ENCODE measurements around the gene LAMA5. TPM values are rescaled to one million over a fixed set of nuclear protein-coding genes. Genes with fewer than 3 reads are reported as not detected.

Gene LAMA5
- total RNA-seq, 1 experiment from 2014 or later = 1,050 TPM

DNA sequence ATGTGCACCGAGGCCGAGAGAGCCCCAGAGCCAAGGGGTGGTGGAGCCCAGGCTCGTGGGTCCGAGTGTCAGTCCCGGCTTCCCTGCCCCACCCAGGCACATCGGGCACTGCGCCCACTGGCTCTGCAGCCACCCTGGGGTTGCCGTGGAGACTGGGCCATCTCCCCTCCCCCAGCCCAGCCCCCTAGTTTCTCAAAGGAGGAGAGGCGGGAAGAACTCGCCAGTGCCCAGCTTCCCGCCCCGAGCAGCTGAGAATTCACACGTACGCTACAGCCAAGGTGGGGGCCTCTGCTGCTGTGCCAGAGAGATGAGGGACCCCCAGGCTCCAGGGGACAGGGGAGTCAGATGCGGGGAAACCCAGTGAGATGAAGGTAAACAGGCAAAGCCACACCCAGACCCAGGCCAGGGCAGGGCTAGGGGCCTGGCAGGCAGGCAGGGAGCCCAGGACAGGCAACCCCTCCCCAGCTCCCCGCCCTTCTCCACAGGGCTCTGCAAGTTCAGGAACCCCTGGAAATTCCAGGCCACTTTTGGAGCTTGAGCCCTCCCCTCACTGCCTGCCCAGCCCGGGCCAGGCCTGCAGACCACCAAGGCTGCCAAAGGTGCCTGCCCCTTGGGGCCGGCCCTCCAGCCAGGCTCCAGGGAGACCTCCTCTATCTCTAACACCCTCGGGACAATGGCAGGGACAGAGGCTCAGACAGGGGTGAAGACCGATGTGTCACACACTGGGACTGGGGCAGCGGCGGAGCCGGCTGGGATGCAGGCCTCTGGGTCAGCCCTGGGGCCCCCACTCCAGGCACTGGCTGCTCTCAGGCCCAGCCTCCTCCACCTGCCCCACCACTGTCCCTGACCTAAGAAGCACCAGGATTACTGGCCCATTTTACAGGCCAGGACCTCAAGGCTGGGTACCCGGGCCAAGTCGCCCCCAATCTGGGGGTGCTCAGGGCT is 6.0 kb downstream of the LAMA5 start:
- no peaks in the 10 kb centered on the region for H3K27me3 Mint-ChIP-seq (ENCODE audit: insufficient read depth, unreplicated experiment)
- BruUV-seq (replicated peaks) = no TSS peak
- H3K4me1 ChIP-seq = peaks cover 90% of the 10 kb centered on the region
- DNase-seq = peak in 1 of 2 experiments; percentile 72
- peak overlapping the region; percentile 70 for H3K4me3 Mint-ChIP-seq (ENCODE audit: unreplicated experiment)
- intact Hi-C loops (cut with micrococcal nuclease; ENCODE audit: unreplicated experiment) = no loop called here
- H3K9me3 Mint-ChIP-seq (ENCODE audit: unreplicated experiment) = no peaks in the 10 kb centered on the region
- peaks cover 29% of the 10 kb centered on the region for H3K36me3 ChIP-seq (ENCODE audit: control insufficient read depth, insufficient read depth, low read length)
- H3K4me3 ChIP-seq (ENCODE audit: low read depth, low read length) = no peak overlapping the region
- peaks cover 46% of the 10 kb centered on the region for H3K4me1 Mint-ChIP-seq (ENCODE audit: low read depth, unreplicated experiment)
- peaks cover 99% of the 10 kb centered on the region for H3K36me3 Mint-ChIP-seq (ENCODE audit: insufficient read depth, unreplicated experiment)
- TF ChIP-seq, protein P1, sequence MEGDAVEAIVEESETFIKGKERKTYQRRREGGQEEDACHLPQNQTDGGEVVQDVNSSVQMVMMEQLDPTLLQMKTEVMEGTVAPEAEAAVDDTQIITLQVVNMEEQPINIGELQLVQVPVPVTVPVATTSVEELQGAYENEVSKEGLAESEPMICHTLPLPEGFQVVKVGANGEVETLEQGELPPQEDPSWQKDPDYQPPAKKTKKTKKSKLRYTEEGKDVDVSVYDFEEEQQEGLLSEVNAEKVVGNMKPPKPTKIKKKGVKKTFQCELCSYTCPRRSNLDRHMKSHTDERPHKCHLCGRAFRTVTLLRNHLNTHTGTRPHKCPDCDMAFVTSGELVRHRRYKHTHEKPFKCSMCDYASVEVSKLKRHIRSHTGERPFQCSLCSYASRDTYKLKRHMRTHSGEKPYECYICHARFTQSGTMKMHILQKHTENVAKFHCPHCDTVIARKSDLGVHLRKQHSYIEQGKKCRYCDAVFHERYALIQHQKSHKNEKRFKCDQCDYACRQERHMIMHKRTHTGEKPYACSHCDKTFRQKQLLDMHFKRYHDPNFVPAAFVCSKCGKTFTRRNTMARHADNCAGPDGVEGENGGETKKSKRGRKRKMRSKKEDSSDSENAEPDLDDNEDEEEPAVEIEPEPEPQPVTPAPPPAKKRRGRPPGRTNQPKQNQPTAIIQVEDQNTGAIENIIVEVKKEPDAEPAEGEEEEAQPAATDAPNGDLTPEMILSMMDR (IDR thresholded peaks at IDR 0.05; ENCODE audit: insufficient read depth in 1 of 2, low read depth in 1 of 2, low read length in 1 of 2, severe bottlenecking in 1 of 2, unreplicated experiment in 1 of 2) = no peak
- ChIA-PET CTCF (interaction anchor here (0.7 to 10.9 kb wide), 6 partner anchors 11 to 59 kb away, joined by 3 to 188 read pairs (median 6); partner anchors contain the start of gene RPS21), POLR2A (interaction anchor here (0.5 to 1.6 kb wide), 8 partner anchors 10 to 59 kb away, joined by 3 to 10 read pairs (median 4); partner anchors contain the start of gene RPS21)
- no peaks in the 10 kb centered on the region for H3K27me3 ChIP-seq (replicated peaks; ENCODE audit: control insufficient read depth, insufficient read depth, low read length)
- H3K9me3 ChIP-seq = no peaks in the 10 kb centered on the region
- H3K27ac Mint-ChIP-seq (ENCODE audit: unreplicated experiment) = peak overlapping the region; percentile 94

DNA sequence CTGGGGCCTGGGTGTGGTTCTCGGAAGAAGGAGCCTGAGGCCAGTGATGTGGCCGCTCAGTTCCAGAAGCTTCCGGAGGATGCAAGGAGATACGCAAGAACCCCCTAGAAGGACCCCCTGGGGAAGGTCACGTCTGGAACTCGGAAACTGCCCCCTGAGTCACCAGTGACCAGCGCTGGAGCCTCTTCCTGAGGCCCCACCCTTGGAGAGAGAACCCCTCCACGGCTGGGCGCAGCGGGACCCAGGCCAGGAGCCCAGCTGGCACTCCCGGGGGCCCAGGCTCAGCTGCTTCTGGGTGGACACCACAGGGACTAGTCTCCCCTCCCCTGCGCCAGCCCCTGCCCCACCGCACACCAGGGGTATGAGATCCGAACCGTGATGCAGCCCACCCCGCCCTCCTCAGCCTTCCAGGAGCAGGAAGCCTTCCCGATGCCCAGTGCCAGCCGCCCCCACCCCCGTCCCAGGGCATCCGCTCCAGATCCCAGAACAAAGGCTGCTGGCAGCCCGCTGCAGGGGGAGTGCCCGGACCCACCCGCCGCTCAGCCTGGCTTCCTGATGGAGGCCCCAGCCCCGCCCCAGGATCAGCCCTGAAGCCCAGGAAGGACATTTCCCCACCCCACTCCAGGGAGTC is 7.5 kb downstream of the LAMA5 start:
- H3K4me3 Mint-ChIP-seq (ENCODE audit: unreplicated experiment) = peak overlapping the region; percentile 51
- peaks cover 43% of the 10 kb centered on the region for H3K4me1 Mint-ChIP-seq (ENCODE audit: low read depth, unreplicated experiment)
- H3K9me3 Mint-ChIP-seq (ENCODE audit: unreplicated experiment) = no peaks in the 10 kb centered on the region
- peaks cover 28% of the 10 kb centered on the region for H3K36me3 ChIP-seq (ENCODE audit: control insufficient read depth, insufficient read depth, low read length)
- H3K4me3 ChIP-seq (ENCODE audit: low read depth, low read length) = no peak overlapping the region
- TF ChIP-seq, protein P1 (IDR thresholded peaks at IDR 0.05; ENCODE audit: insufficient read depth in 1 of 2, low read depth in 1 of 2, low read length in 1 of 2, severe bottlenecking in 1 of 2, unreplicated experiment in 1 of 2) = no peak
- DNase-seq = peak in 1 of 2 experiments; percentile 20
- ChIA-PET CTCF (interaction anchor here (0.9 kb wide), 1 partner anchor 1180 kb away, joined by 3 read pairs; no protein-coding TSS in a partner anchor), POLR2A (interaction anchor here (0.6 kb wide), 1 partner anchor 57 kb away, joined by 4 read pairs; no protein-coding TSS in a partner anchor)
- no peaks in the 10 kb centered on the region for H3K27me3 Mint-ChIP-seq (ENCODE audit: insufficient read depth, unreplicated experiment)
- no peaks in the 10 kb centered on the region for H3K27me3 ChIP-seq (replicated peaks; ENCODE audit: control insufficient read depth, insufficient read depth, low read length)
- peaks cover 95% of the 10 kb centered on the region for H3K4me1 ChIP-seq
- peak overlapping the region; percentile 85 for H3K27ac Mint-ChIP-seq (ENCODE audit: unreplicated experiment)
- peaks cover 99% of the 10 kb centered on the region for H3K36me3 Mint-ChIP-seq (ENCODE audit: insufficient read depth, unreplicated experiment)
- intact Hi-C loops (cut with micrococcal nuclease; ENCODE audit: unreplicated experiment) = no loop called here
- no peaks in the 10 kb centered on the region for H3K9me3 ChIP-seq
- no TSS peak for BruUV-seq (replicated peaks)

DNA sequence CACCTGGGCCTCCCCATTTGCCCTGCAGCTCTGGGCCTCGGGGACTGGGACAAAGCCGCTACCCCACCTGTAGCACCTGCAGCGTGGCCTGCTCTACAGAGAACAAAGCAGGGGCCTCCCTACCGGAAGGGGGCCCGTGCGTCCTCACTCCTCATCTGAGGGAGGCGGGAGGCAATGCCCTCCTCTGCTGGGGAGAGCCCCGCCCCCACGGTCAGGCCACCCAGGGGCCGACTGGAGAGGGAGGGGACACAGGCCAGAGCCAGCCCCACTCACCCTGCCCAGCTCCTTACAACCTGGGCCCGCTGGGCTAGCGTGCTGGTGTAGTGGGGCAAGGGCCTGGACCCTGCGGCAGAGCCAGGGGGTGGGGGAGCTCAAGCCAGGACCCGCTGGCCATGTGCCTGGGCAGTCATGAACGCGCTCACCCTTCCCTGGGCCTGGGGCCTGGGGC is 8.0 kb downstream of the LAMA5 start:
- TF ChIP-seq, protein P1 (IDR thresholded peaks at IDR 0.05; ENCODE audit: insufficient read depth in 1 of 2, low read depth in 1 of 2, low read length in 1 of 2, severe bottlenecking in 1 of 2, unreplicated experiment in 1 of 2) = no peak
- Histone ChIP-seq H3K9me3 (no peaks in the 10 kb centered on the region), H3K4me3 (ENCODE audit: low read depth, low read length) (no peak overlapping the region), H3K4me1 (peaks cover 93% of the 10 kb centered on the region), H3K27me3 (replicated peaks; ENCODE audit: control insufficient read depth, insufficient read depth, low read length) (no peaks in the 10 kb centered on the region), H3K36me3 (ENCODE audit: control insufficient read depth, insufficient read depth, low read length) (peaks cover 26% of the 10 kb centered on the region)
- ChIA-PET CTCF (interaction anchor here (0.9 kb wide), 1 partner anchor 1180 kb away, joined by 3 read pairs; no protein-coding TSS in a partner anchor), POLR2A (interaction anchor here (0.6 kb wide), 1 partner anchor 57 kb away, joined by 4 read pairs; no protein-coding TSS in a partner anchor)
- BruUV-seq (replicated peaks) = no TSS peak
- no peaks in the 10 kb centered on the region for H3K9me3 Mint-ChIP-seq (ENCODE audit: unreplicated experiment)
- intact Hi-C loops (cut with micrococcal nuclease; ENCODE audit: unreplicated experiment) = no loop called here
- peaks cover 99% of the 10 kb centered on the region for H3K36me3 Mint-ChIP-seq (ENCODE audit: insufficient read depth, unreplicated experiment)
- DNase-seq = peak in 1 of 2 experiments; percentile 49
- peaks cover 38% of the 10 kb centered on the region for H3K4me1 Mint-ChIP-seq (ENCODE audit: low read depth, unreplicated experiment)
- no peaks in the 10 kb centered on the region for H3K27me3 Mint-ChIP-seq (ENCODE audit: insufficient read depth, unreplicated experiment)
- peak overlapping the region; percentile 85 for H3K27ac Mint-ChIP-seq (ENCODE audit: unreplicated experiment)
- H3K4me3 Mint-ChIP-seq (ENCODE audit: unreplicated experiment) = no peak overlapping the region

Data from Caco-2 (cell line).